GM19467 (cell line): ENCODE measurements around the gene TRMT2A.

Experiments used
- ATAC-seq: cut with Tn5 transposase; IDR thresholded peaks from one replicate; pipeline ENCODE4 v1.9.1; 2021; ENCODE audit warnings: mild to moderate bottlenecking, moderate library complexity; ENCODE audit not compliant: unreplicated experiment

The TRMT2A gene

GRCh38 chr22:20066617-20067383 lies 50.2 kb downstream of the TRMT2A start:
- no peak for ATAC-seq

DNA sequence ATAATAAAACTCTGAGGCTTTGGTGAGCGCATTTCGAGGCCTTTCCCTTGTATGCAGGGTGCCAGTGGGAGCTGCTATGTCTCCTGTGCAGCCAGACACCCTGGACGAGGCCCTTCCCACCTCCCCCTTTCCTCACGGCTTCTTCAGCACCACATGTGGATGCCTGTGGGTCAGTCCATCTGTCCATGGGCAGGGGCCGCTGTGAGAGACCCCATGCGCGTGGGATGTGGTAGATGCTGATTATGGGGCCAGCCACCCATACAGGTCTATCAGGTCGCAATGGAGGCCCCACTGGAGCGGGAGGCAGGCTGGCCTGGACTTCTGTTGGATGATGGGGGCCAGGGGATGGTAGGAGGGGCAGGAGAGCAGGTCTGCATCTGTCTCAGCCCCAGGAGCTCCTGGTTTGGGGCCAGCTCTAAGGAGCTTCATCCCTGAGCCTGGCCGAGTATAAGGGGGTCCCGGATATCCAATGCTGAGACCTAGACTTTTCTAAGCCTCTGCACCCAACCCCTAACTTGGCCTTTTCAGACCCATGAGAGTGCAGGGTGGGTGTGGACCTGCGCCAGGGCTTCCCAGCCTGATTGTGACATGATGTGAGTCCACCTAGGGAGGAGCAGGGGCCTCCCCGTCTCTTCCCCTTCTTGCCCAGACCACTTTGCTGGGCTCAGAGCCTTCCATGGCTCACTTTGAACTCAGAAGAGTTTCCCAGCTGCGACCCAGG lies 51.0 kb downstream of the TRMT2A start:
- no peak for ATAC-seq

GRCh38 chr22:20064545-20065262 lies 52.3 kb downstream of the TRMT2A start:
- ATAC-seq, result no peak

DNA sequence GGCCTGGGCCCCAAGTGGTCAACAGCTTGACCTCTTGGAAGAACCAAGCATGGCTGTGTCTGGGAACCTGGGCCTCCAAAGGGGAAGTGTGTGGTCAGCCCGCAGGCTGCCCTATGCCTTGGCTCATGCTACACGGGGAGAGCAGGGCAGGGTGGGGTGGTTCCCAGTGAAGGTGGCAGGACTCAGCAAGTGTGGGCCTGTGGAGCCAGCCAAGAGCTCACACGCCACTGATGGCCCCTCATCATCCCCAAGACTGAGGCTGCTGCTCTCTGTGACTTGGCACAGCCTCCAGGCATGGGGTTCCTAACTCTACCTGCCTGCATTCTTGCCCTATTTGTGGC lies 52.9 kb downstream of the TRMT2A start:
- ATAC-seq, result no peak

GRCh38 chr22:20063271-20064139 lies 53.5 kb downstream of the TRMT2A start:
- no peak for ATAC-seq

- ATAC-seq, result no peak
These were observed 54.3 kb downstream of the TRMT2A start for GRCh38 chr22:20062766-20063083.

- no peak for ATAC-seq
These were observed 54.8 kb downstream of the TRMT2A start for GRCh38 chr22:20062043-20062765.
